GM10847 (cell line): ENCODE measurements around the gene IGFLR1.

Experiments
- POLR2A ChIP-seq: IDR thresholded peaks from 2 replicates; pipeline ENCODE4 v1.6.1; 2011; ENCODE audit not compliant: insufficient read length; ENCODE audit errors: extremely low read depth

IGFLR1 gene

DNA sequence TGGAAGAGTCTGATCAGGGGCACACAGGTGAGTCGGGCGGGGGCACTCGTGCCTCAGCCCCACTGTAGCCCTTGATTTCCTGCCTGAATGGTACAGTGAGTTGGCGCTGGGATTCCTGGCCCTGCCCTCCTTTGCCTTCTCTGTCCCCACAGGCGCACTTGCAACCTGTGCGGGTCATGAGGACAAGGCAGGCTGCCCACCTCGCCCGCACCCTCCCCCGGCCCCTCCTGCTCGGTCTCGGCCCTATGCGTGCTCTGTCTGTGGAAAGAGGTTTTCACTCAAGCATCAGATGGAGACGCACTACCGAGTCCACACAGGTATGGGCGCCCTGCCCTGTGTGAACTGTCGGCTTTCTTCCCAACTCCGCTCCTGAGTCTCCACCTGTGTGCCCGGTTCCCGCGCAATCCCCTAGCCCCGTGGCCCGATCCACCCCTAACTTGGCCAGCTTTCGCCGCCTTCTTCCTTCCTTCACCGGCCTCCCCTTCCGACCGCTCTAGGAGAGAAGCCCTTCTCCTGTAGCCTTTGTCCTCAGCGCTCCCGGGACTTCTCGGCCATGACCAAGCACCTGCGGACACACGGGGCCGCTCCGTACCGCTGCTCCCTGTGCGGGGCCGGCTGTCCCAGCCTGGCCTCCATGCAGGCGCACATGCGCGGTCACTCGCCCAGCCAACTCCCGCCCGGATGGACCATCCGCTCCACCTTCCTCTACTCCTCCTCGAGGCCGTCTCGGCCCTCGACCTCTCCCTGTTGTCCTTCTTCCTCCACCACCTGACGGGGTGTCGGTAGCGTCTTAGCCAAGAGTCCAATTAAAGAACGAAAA, 26.1 kb downstream of the IGFLR1 start:
- TF ChIP-seq POLR2A: no peak

- no peak for TF ChIP-seq POLR2A
Observed at GRCh38 chr19:35715355-35715809, 26.9 kb downstream of the IGFLR1 start.

- no peak for TF ChIP-seq POLR2A
Observed at GRCh38 chr19:35714601-35715354, 27.5 kb downstream of the IGFLR1 start.

- TF ChIP-seq POLR2A: no peak
Observed at GRCh38 chr19:35713904-35714495, 28.3 kb downstream of the IGFLR1 start.

- no peak for TF ChIP-seq POLR2A
Observed at GRCh38 chr19:35713506-35713850, 28.8 kb downstream of the IGFLR1 start.

DNA sequence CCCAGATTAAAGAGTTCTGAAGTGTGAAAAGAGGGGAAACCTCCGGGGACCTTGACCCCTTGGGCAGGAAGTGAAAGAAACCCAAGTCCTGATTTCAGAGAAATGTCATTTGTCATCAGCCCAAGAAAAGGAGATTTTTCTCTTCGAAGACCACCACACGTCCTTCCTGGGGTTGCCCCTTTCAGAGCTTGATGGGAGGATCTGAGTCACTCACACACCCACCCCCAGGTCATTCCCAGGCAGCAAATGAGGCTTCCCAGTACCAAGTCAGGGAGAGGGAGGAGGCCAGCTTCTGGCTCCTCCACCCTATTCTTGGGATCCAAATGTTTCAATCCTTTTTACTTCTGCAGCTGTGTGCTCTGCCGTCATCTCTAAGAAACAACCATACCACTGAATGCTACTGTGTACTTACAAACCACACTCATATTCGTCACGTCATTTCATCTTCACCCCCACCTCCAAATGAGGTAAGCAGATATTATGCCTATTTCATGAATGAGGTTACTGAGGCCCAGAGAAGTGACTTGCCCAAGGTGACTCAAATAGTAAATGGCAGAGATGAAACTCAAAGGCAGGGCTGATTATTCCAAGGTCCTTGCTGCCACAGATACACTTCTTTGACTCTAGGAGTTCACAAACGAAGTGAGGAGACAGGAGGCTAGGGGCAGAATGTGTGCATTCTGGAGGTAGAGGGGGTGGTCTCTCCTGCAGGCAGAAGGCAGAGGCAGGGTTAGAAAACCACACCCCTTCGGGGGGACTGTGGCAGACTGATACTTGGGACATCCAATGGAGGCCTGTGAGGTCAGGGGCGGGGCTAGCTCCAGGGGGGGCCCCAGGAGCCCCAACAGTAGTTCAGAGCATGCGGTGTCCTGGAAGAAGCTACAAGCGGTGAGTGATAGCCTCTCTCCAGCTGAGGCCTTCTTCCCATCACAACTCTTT, 29.4 kb downstream of the IGFLR1 start:
- TF ChIP-seq POLR2A: peak; percentile 59

DNA sequence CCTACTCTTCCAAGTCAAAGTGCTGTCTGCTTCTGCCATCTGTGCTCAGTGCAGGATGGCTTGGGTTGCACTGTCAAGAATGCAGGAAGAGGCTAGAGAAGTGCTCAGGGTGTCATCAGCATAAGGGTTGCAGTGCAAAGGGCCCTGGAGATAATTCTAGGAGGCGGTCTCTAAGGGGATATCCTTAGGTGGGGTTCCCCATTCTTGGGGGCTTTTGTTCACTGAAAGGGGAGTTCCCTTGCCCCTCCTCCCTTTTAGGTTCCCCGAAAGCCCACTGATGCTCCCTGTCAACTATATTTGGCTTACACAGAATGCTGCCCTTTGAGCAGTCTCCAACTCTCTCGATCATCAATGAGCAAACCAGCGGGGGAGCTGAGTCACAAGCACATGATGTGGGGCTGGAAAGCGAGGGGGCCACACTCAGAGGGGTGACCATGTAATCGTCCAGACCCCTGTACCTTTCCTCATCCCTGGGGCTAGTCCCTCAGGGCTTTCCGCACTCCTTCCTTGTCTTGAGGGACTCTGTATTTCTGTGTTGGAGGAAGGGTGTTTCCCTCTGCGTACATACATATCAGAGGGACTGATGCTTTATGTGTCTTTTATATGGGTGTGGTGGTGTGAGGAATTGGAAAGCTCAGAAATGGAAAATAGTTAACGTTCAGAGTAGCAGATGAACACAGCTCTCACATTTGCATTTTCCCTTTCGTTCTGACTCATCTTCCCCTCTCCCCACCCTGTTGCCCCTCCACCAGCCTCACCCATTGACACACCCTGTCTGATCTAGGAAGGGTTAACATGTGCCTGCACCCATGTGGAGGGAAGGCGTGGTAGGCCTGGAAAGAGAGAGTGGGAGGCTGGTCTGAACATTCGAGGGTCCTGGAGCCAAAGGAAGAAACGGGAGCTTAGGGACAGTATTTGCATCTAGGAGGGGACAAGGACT, 31.2 kb downstream of the IGFLR1 start:
- no peak for TF ChIP-seq POLR2A

GRCh38 chr19:35708391-35708790, 33.9 kb downstream of the IGFLR1 start:
- no peak for TF ChIP-seq POLR2A

DNA sequence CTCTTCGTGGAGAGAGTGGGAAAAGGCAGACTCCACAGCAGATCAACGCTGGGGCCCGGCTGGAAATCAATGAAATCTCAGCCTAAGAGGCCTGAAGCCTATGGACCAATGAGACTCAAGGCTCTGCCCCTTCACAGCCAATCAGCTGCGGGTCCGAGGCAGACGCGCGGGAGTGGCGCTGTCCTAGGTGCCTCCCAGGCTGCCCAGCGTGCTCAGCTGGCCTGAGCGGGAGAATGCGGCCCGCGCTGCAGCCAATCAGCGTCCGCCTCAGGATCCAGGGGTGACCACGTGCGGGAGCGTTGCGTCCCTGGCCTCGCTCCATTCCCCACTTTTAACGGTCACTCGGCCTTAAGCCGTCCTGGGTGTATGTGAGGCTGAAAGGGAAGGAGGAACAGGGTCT, 38.0 kb downstream of the IGFLR1 start, which contains the start of gene ZBTB32:
Gene ZBTB32 (plus strand): TSS at position 341 of the 400 bp plus-strand sequence. CDS start 10,069 bp downstream, outside the sequence.
- TF ChIP-seq POLR2A: no peak

- no peak for TF ChIP-seq POLR2A
Observed at GRCh38 chr19:35703343-35703742, 38.9 kb downstream of the IGFLR1 start.

DNA sequence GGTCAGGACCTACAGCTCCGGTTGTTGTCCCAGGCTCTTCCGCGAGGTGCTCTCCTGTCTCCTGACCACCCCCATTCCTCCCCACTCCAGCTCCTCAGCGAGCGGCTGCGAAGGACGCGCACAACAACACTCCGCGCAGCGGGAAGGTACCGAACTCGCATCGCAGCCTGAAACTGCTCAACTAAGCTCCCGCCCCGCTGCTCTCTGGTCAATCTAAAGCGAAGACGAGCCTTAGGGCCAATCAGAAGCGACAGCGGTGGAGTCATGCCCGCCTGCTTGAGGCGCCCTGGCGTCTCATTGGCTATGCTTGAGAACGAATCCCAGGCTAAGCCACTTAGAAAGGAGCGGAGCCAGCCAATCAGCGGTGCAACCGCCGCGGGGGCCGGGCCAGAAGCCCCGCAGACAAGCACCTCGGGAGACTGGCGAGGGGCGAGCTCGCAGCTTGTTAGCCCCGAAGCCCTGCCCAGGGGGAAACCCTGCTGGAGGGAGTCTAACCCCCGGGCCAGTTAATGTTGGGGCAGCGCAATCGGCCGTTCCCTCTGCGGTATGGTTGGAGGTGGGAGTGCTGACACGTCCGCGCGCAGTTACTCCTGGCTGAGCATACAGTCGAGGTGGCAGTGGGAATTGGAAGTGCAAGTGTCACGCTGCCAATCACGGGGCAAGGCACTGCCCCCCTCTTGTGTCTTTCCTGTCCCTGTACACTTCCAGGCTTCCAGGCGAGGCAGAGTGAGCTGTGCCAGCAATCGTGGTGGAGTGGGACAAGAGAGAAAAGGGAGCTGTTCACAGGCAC, 39.8 kb downstream of the IGFLR1 start:
- TF ChIP-seq POLR2A: peak; percentile 71

DNA sequence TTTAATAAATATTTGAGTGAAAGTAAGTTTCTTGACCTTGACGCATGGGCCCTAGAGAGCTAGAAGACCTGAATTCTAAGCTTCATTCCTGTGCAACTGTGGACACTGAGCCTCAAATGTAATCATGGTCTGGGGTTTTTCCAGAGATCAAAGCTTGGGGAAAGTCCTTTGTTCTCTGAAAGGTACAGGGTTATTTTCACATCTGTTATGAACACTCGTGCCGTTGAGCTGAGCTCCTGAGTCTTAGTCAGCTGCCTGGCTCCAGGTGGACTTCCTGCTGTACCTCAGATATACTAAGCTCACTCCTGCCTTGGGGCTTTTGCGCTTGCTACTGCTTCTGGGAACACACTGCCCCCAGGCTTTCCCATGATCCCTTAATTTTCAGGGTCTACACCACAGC, 45.4 kb downstream of the IGFLR1 start:
- no peak for TF ChIP-seq POLR2A

DNA sequence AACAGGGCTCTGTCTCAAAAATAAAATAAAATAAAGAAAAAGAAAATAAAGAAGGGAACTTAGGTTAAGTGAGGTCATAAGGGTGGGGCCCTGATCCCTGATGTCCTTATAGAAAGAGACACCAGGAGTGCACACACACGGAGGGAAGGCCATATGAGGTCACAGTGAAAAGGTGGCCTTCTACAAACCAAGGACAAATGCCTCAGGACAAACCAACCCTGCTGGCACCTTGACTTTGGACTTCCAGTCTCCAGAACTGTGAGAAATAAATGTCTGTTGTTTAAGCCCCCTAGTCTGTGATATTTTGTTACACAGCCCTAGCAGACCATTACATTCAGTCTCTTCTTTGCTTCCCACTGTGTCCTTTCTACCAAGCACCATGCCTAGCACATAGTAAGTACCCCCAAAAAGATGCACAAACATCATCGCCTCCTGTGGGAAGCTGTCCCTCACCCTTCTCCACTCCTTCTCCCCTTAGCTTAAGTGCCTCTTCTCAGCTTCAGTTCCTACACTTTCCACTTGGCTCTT, 46.3 kb downstream of the IGFLR1 start:
- no peak for TF ChIP-seq POLR2A
